ENCODE data around the gene CHST2.

CHST2 gene

DNA sequence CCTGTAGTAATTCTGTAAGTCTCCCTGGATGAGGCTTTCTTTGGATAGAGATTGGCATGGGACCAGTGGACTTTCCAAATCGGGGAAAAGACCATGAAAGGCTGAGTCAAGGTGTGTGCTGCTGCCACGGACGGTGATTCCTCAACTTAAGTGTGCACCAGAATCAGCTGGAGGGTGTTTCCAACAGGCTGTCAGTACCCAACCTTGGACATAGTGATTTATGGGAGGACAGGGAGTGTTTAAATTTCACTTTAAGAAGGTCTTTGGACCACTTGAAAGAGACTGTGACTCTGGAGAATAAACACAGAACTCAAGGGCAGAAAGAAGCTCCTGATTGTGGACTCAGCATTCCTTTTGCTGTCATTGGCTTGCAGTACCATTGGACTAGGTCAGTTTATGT lies 20.4 kb upstream of the CHST2 start:
- no peak for DNase-seq (ENCODE audit: low spot score)

DNA sequence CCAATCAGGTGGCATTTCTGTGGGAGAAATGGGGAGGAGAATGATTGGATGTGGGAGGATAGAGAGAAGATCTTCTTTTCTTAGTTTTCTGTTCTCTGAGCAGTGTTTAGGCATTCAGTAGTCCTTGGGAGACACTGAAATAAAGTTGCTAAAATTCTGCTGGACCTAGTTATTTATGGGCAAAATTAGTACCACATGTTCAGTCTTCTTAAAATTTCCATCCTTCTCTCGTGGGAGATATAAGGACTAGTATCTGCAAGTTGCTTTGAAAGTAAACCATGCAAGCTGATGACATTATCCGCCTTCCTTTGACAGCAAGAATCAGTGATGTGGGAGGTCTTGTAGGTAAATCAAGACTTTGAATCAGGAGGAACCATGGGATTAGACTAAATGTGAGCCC lies 19.9 kb upstream of the CHST2 start:
- no peak for DNase-seq (ENCODE audit: low spot score)

DNA sequence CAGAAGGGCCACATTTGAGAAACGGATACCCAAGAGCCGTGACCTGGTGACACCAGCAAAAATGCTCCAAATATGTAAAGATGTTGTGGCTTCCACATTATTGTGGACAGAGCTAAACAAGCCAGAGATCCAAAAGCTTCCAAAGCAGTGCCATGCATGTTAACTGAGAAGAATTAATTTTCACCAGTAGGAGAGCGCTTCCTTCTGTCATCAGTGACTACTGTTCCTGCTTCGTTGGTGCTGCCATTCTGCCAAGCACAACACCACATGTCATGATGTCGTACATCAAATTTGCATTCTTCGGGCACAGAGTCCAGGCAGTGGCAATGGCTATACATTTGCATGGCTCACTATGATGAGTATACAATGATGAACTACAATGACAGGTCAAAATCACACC lies 19.1 kb upstream of the CHST2 start:
- DNase-seq (ENCODE audit: low spot score), result no peak

GRCh38 chr3:143101792-143102381 lies 17.7 kb upstream of the CHST2 start:
- DNase-seq (ENCODE audit: low spot score), result no peak

- DNase-seq (ENCODE audit: low spot score), result no peak
These were observed 15.9 kb upstream of the CHST2 start for GRCh38 chr3:143103652-143104051.

DNA sequence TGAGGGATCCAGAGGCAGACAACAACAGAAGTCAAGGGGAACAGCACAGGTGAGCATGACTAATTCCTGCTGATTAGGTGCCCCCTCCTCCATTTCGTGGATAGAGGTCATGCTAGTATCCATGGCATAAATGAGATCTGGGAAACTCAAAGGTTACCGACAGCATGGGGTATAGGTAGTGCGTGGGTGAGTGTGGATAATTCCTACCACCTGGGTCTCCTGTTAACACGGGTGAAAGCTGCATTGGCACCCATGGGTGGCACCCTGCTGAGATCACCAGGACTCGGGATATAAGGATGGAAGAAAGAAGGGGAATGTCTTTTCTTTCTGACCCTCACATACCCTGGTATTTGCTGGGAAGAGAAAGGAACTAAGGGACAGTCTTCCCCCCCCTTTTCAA lies 14.4 kb upstream of the CHST2 start:
- no peak for DNase-seq (ENCODE audit: low spot score)

DNA sequence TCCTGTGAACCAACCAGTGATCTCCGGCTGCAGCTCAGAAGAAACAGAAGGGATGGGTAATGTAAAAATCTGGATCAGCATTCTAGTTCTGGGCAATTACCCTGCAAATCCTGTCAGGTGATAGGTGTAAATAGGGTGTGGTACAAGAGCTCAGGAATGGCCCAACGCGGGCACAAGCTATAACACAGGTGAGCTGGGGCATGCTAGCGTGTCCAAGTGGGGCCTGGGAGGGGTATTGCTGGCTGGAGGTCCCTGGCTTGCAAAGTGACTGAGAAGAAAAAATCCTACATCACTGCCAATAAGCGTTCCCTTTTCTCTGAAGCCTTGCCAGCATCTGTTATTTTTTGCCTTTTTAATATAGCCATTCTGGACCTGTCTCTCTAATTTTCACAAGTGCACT lies 9.7 kb upstream of the CHST2 start:
- DNase-seq (ENCODE audit: low spot score), result no peak

DNA sequence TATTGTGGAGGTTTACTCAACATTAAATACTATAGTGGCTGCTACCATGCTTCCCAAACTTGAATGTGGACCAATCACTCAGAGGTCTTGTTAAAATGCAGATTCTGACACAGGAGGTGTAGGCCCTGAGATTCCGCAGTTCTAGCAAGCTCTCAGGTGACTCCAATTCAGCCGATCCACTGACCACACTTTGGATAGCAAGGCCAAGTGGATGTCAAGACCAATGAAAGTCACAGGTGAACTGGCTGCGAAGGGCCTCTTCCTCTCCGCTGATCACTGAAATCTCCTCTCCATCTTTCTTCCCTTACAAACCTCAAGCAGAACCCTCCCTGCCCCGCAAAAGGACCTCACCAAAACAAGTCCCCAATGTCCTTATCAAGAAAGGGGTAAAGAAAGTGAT lies 9.2 kb upstream of the CHST2 start:
- DNase-seq (ENCODE audit: low spot score), result no peak

DNA sequence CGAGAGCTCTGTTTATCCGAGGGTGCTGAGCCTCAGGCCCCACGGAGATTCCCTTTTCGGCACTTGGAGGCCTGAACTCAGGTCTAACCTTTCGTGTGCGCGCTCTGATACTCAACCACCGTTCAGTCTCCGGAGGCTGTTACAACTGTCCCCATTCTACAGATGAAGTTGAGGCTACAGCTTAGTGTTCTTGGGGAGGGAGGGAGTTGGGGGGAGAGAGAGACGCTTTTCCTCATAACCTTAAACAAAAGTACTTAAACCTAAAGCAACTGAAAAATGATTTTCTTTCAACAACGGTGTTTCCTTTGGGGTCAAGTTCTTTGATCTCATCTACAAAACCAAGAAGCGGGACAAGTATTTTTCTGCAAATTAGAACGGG lies 952 bp upstream of the CHST2 start:
- DNase-seq (ENCODE audit: low spot score), result no peak

- no peak for DNase-seq (ENCODE audit: low spot score)
These were observed 574 bp downstream of the CHST2 start for GRCh38 chr3:143119974-143120715.

DNA sequence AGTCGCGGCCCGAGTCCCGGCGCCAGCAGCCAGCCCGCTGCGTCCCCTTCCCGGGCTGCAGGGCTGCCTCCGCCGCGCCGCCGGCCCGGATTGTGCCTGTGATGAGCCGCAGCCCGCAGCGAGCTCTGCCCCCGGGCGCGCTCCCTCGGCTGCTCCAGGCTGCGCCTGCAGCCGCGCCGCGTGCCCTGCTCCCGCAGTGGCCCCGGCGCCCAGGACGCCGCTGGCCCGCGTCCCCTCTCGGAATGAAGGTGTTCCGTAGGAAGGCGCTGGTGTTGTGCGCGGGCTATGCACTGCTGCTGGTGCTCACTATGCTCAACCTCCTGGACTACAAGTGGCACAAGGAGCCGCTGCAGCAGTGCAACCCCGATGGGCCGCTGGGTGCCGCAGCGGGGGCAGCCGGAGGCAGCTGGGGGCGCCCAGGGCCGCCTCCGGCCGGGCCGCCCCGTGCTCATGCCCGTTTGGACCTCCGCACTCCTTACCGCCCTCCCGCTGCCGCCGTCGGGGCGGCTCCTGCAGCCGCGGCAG lies 1.2 kb downstream of the CHST2 start:
- DNase-seq (ENCODE audit: low spot score), result no peak

GRCh38 chr3:143121241-143122088 lies 1.9 kb downstream of the CHST2 start:
- no peak for DNase-seq (ENCODE audit: low spot score)

DNA sequence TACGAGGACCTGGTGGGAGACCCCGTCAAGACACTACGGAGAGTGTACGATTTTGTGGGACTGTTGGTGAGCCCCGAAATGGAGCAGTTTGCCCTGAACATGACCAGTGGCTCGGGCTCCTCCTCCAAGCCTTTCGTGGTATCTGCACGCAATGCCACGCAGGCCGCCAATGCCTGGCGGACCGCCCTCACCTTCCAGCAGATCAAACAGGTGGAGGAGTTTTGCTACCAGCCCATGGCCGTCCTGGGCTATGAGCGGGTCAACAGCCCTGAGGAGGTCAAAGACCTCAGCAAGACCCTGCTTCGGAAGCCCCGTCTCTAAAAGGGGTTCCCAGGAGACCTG lies 2.5 kb downstream of the CHST2 start:
- no peak for DNase-seq (ENCODE audit: low spot score)

- no peak for DNase-seq (ENCODE audit: low spot score)
These were observed 3.2 kb downstream of the CHST2 start for GRCh38 chr3:143122608-143123352.

DNA sequence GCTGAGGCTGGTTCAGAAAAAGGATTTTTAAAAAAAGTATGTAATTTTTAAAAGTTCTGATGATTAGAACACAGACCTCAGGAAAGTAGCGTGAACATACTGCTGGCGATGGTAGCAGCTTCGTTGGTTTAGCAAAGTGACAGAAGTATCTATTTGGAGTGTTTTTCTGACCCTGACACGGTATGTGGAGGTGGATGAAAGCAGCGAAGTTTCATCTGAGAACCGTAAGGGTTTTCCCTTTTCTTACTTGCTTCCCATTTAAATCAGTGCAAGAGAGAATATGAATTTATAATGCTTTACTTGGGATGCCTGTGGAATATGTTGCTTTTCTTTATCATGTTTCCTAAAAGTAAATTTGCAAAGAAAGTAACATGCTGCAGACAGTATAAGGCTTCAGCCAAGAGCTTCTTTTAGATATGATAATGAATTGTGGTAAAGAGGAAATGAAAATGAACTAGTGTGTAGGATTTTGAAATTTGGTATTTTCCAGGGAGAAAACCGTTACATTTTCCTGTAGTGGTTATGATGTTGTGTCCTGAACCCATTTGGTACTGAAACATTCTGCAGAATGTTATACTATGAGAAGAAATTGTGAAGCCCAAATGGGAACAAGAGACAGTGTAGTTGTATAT lies 3.9 kb downstream of the CHST2 start:
- DNase-seq (ENCODE audit: low spot score), result no peak

- no peak for DNase-seq (ENCODE audit: low spot score)
These were observed 5.3 kb downstream of the CHST2 start for GRCh38 chr3:143124601-143125520.

DNA sequence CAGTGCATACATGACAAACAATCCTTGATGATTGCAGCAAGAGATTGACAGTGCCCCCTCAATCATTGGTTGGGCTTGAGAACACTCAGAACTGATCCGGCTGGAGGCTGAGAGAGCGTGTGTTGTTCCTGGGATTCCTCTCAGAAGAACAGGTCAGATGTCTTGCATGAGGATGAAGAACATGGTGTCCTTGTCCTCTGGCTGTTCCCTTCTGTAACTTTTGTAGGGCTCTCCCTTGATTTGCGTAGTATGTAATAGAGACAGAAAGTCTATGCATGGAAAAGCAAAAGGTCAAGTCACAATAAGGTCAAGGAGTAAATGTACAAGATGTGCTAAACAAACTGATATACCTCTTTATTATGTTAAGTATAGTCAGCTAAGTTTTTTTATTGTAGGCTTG lies 8.2 kb downstream of the CHST2 start:
- DNase-seq (ENCODE audit: low spot score), result no peak

GRCh38 chr3:143128227-143128955 lies 8.8 kb downstream of the CHST2 start:
- no peak for DNase-seq (ENCODE audit: low spot score)

GRCh38 chr3:143132246-143132980 lies 12.8 kb downstream of the CHST2 start:
- no peak for DNase-seq (ENCODE audit: low spot score)
